RPMI7951 (cell line): Measurements from ENCODE around the gene NTS. TPM values are rescaled to one million over a fixed set of nuclear protein-coding genes. Genes with fewer than 3 reads are reported as not detected.

Experiments
- DNase-seq: peaks from one replicate; pipeline ENCODE4 v3.0.0-alpha.2; 2012; ENCODE audit warnings: low read depth
- total RNA-seq: library from RNA; depleted of rRNA; stranded (reverse); fragments of >200 nt; shearing (Covaris generic); gene quantifications from 2 replicates; pipeline ENCODE4 v1.2.3, GENCODE V29; 2014; rRNA removed

Gene NTS
- not detected in 2 replicates for total RNA-seq

GRCh38 chr12:85874031-85874461 lies at the start of gene NTS:
Gene NTS (plus strand): TSS chr12:85874295. CDS start chr12:85874404, 109 bp downstream.
- DNase-seq: no peak

GRCh38 chr12:85825746-85826145 lies 48.3 kb upstream of the NTS start:
- DNase-seq: no peak

- no peak for DNase-seq
These were observed 45.5 kb upstream of the NTS start for GRCh38 chr12:85828576-85828975.

GRCh38 chr12:85829391-85829790 lies 44.7 kb upstream of the NTS start:
- DNase-seq: no peak

GRCh38 chr12:85831327-85831990 lies 42.6 kb upstream of the NTS start:
- no peak for DNase-seq

GRCh38 chr12:85833579-85833978 lies 40.5 kb upstream of the NTS start:
- no peak for DNase-seq

- DNase-seq: no peak
These were observed 39.7 kb upstream of the NTS start for GRCh38 chr12:85834378-85834777.

GRCh38 chr12:85835426-85836196 lies 38.5 kb upstream of the NTS start:
- no peak for DNase-seq

- DNase-seq: peak; percentile 11
These were observed 37.7 kb upstream of the NTS start, which contains the start of gene RASSF9 for GRCh38 chr12:85836197-85837090. Gene RASSF9 (minus strand): TSS chr12:85836409. CDS start chr12:85836201, 208 bp downstream.

- no peak for DNase-seq
These were observed 30.3 kb upstream of the NTS start for GRCh38 chr12:85843606-85844310.

- no peak for DNase-seq
These were observed 24.8 kb upstream of the NTS start for GRCh38 chr12:85849344-85849743.

GRCh38 chr12:85855305-85855704 lies 18.8 kb upstream of the NTS start:
- DNase-seq: no peak

- no peak for DNase-seq
These were observed 17.1 kb upstream of the NTS start for GRCh38 chr12:85856966-85857365.

- DNase-seq: peak; percentile 27
These were observed 8.2 kb upstream of the NTS start for GRCh38 chr12:85865890-85866289.

GRCh38 chr12:85866986-85867776 lies 6.9 kb upstream of the NTS start:
- peak; percentile 33 for DNase-seq

GRCh38 chr12:85872497-85873091 lies 1.5 kb upstream of the NTS start:
- DNase-seq: peak; percentile 38

GRCh38 chr12:85877459-85877858 lies 3.4 kb downstream of the NTS start:
- DNase-seq: no peak

- DNase-seq: no peak
These were observed 9.7 kb downstream of the NTS start for GRCh38 chr12:85883763-85884162.

GRCh38 chr12:85894653-85895052 lies 20.6 kb downstream of the NTS start:
- no peak for DNase-seq

- peak; percentile 15 for DNase-seq
These were observed 46.3 kb downstream of the NTS start for GRCh38 chr12:85920324-85920947.
